ENCODE data around the gene VAV1. TPM values are rescaled to one million over a fixed set of nuclear protein-coding genes. Genes with fewer than 3 reads are reported as not detected.
A peak's percentile ranks its signal among the peaks of the same experiment; 100 is the strongest.
"Not testable (repeated sequence)": the region's sequence is repeated elsewhere in the genome, so short reads cannot be mapped to it uniquely, and the experiment has no call there.

The VAV1 gene
- total RNA-seq, 4 donors from 2014 or later, result 4.0 to 16.2 (median 5.8) TPM

GRCh38 chr19:6767357-6768235, 4.9 kb upstream of the VAV1 start, which contains the start of gene SH2D3A:
Gene SH2D3A, minus strand, starts transcription at chr19:6767435. Its CDS starts 3,687 bp downstream, at chr19:6763748.
- WGBS, 2 donors, result 3% methylated on average over 45 to 47 of the region's 47 CpGs
- peaks cover 0 to 4% (median 0%) of the 10 kb centered on the region in 4 donors for H3K9me3 ChIP-seq
- H3K27ac ChIP-seq, result peak within 1 kb of the TSS in 1 of 4 donors; percentile 73
- peaks cover 0 to 12% (median 3%) of the 10 kb centered on the region in 4 donors for H3K4me1 ChIP-seq
- TF ChIP-seq CTCF (IDR thresholded peaks at IDR 0.05), result no peak
- TF ChIP-seq POLR2A (IDR thresholded peaks at IDR 0.05), result no peak
- no peak for TF ChIP-seq EP300 (IDR thresholded peaks at IDR 0.05)
- no peaks in the 10 kb centered on the region for H3K36me3 ChIP-seq
- H3K27me3 ChIP-seq, result peaks cover 0 to 54% of the 10 kb centered on the region in 2 donors
- DNase-seq (ENCODE audit: low spot score in 2 of 2), result no peak
- peak within 1 kb of the TSS in 2 of 4 donors; percentile 39 to 43 for H3K4me3 ChIP-seq

- peak overlapping the region in 1 of 4 donors; percentile 43 for H3K4me3 ChIP-seq
- no peak for DNase-seq (ENCODE audit: low spot score in 2 of 2)
- H3K36me3 ChIP-seq, result no peaks in the 10 kb centered on the region
- H3K27me3 ChIP-seq, result peaks cover 0 to 54% of the 10 kb centered on the region in 2 donors
- H3K27ac ChIP-seq, result peak overlapping the region in 1 of 4 donors; percentile 73
- TF ChIP-seq POLR2A (IDR thresholded peaks at IDR 0.05), result no peak
- no peak for TF ChIP-seq EP300 (IDR thresholded peaks at IDR 0.05)
- no peak for TF ChIP-seq CTCF (IDR thresholded peaks at IDR 0.05)
- WGBS, 2 donors, result 59 to 71% methylated on average over 8 of the region's 8 CpGs
- H3K9me3 ChIP-seq, result peaks cover 0 to 4% (median 0%) of the 10 kb centered on the region in 4 donors
- peaks cover 0 to 12% (median 3%) of the 10 kb centered on the region in 4 donors for H3K4me1 ChIP-seq
Measured at GRCh38 chr19:6768236-6768785, 4.2 kb upstream of the VAV1 start.

- Histone ChIP-seq H3K36me3 (no peaks in the 10 kb centered on the region), H3K9me3 (peaks cover 0 to 4% (median 0%) of the 10 kb centered on the region in 4 donors), H3K27ac (no peak overlapping the region), H3K4me1 (peaks cover 0 to 12% (median 3%) of the 10 kb centered on the region in 4 donors), H3K27me3 (peaks cover 0 to 54% of the 10 kb centered on the region in 2 donors), H3K4me3 (no peak overlapping the region)
- 58 to 61% methylated on average over 11 of the region's 11 CpGs for WGBS, 2 donors
- no peak for TF ChIP-seq EP300 (IDR thresholded peaks at IDR 0.05)
- TF ChIP-seq CTCF (IDR thresholded peaks at IDR 0.05), result peak in 2 of 5 experiments; percentile 18 to 33
- DNase-seq (ENCODE audit: low spot score in 2 of 2), result no peak
Measured at GRCh38 chr19:6769006-6769619, 3.4 kb upstream of the VAV1 start.

GRCh38 chr19:6771648-6772027, 870 bp upstream of the VAV1 start:
- not testable (repeated sequence) for H3K9me3 ChIP-seq; DNase-seq (ENCODE audit: low spot score in 2 of 2); H3K36me3 ChIP-seq; H3K27ac ChIP-seq; H3K4me3 ChIP-seq
- WGBS, 2 donors, result 86 to 94% methylated on average over 7 of the region's 7 CpGs
- H3K27me3 ChIP-seq, result peaks cover 0 to 35% of the 10 kb centered on the region in 2 donors
- peaks cover 0 to 12% (median 0%) of the 10 kb centered on the region in 4 donors for H3K4me1 ChIP-seq

GRCh38 chr19:6772866-6773322, 386 bp downstream of the VAV1 start:
- H3K4me1 ChIP-seq, result peaks cover 0 to under 1% (median 0%) of the 10 kb centered on the region in 4 donors
- 63 to 65% methylated on average over 12 to 14 of the region's 14 CpGs for WGBS, 2 donors
- H3K9me3 ChIP-seq, result peaks cover 0 to 4% (median 0%) of the 10 kb centered on the region in 4 donors
- peak overlapping the region in 2 of 4 donors; percentile 20 to 65 for H3K27ac ChIP-seq
- no peak for DNase-seq (ENCODE audit: low spot score in 2 of 2)
- TF ChIP-seq POLR2A (IDR thresholded peaks at IDR 0.05) (no peak), CTCF (IDR thresholded peaks at IDR 0.05) (no peak), EP300 (IDR thresholded peaks at IDR 0.05) (no peak)
- peaks cover 0 to 23% of the 10 kb centered on the region in 2 donors for H3K27me3 ChIP-seq
- peak overlapping the region; percentile 5 to 55 (median 37) for H3K4me3 ChIP-seq
- H3K36me3 ChIP-seq, result no peaks in the 10 kb centered on the region

Data from tibial nerve (tissue), 4 donors.